OCI-LY1 (cell line): ENCODE data around the gene EFNA4.

Source experiments
- H2AFZ ChIP-seq: fragments of 200-600 bp; sonication (generic), shearing (Covaris generic); 2 replicates; pipeline ENCODE4 v1.6.0; 2014; ENCODE audit warnings: antibody characterized with exemption, mild to moderate bottlenecking, low read length
- H3F3A ChIP-seq: fragments of 200-600 bp; sonication (generic), shearing (Covaris generic); 2 replicates; pipeline ENCODE4 v1.6.0; 2014; ENCODE audit warnings: mild to moderate bottlenecking, antibody characterized with exemption, low read length, moderate library complexity; ENCODE audit not compliant: insufficient read depth
- H3K27ac ChIP-seq: fragments of 200-600 bp; sonication (generic); 2 replicates; pipeline ENCODE4 v1.5.1; 2014; ENCODE audit warnings: low read length, mixed run types, mild to moderate bottlenecking, low read depth; ENCODE audit not compliant: poor library complexity, severe bottlenecking
- H3K27me3 ChIP-seq: fragments of 200-600 bp; sonication (generic); 2 replicates; pipeline ENCODE4 v1.6.0; 2014; ENCODE audit warnings: antibody characterized with exemption, mild to moderate bottlenecking, low read length, moderate library complexity; ENCODE audit not compliant: insufficient read depth
- H3K36me3 ChIP-seq: fragments of 200-600 bp; sonication (generic); 2 replicates; pipeline ENCODE4 v1.6.1; 2014; ENCODE audit warnings: mild to moderate bottlenecking, antibody characterized with exemption, low read length, moderate library complexity, mixed read lengths; ENCODE audit not compliant: insufficient read depth
- H3K4me1 ChIP-seq: fragments of 200-600 bp; sonication (generic); 2 replicates; pipeline ENCODE4 v1.5.1; 2014; ENCODE audit warnings: mild to moderate bottlenecking, low read length, moderate library complexity; ENCODE audit not compliant: insufficient read depth, severe bottlenecking
- H3K4me2 ChIP-seq: fragments of 200-600 bp; sonication (generic), shearing (Covaris generic); 2 replicates; pipeline ENCODE4 v1.6.1; 2014; ENCODE audit warnings: low read length
- H3K4me3 ChIP-seq: fragments of 200-600 bp; sonication (generic); 2 replicates; pipeline ENCODE4 v1.5.1; 2014; ENCODE audit warnings: low read length, low read depth, mild to moderate bottlenecking, mixed read lengths; ENCODE audit not compliant: poor library complexity, severe bottlenecking
- H3K79me2 ChIP-seq: fragments of 200-600 bp; shearing (Covaris generic); 2 replicates; pipeline ENCODE4 v1.6.1; 2016; ENCODE audit warnings: mixed run types, low read length, mixed read lengths; ENCODE audit not compliant: insufficient read depth
- H3K9ac ChIP-seq: fragments of 200-600 bp; sonication (generic), shearing (Covaris generic); 2 replicates; pipeline ENCODE4 v1.6.1; 2014; ENCODE audit warnings: mild to moderate bottlenecking, low read length, mixed read lengths
- H3K9me2 ChIP-seq: fragments of 200-600 bp; sonication (generic), shearing (Covaris generic); 2 replicates; pipeline ENCODE4 v1.6.1; 2014; ENCODE audit warnings: low read depth, mild to moderate bottlenecking, low read length, mixed read lengths
- H3K9me3 ChIP-seq: fragments of 200-600 bp; shearing (Covaris generic); 2 replicates; pipeline ENCODE4 v1.6.1; 2014; ENCODE audit warnings: low read length, mixed read lengths
- H4K20me1 ChIP-seq: fragments of 200-600 bp; sonication (generic), shearing (Covaris generic); 2 replicates; pipeline ENCODE4 v1.6.0; 2016; ENCODE audit warnings: mild to moderate bottlenecking, low read length; ENCODE audit not compliant: insufficient read depth
- EZH2 ChIP-seq: fragments of 200-600 bp; sonication (generic), shearing (Covaris generic); IDR thresholded peaks from 2 replicates; pipeline ENCODE4 v1.8.0; 2017; ENCODE audit warnings: borderline replicate concordance, mixed run types, mild to moderate bottlenecking, antibody characterized with exemption, low read length, moderate library complexity, mixed read lengths
- TF ChIP-seq, protein P1 (sequence below): fragments of 200-600 bp; sonication (generic), shearing (Covaris generic); IDR thresholded peaks from 2 replicates; pipeline ENCODE4 v1.5.1; 2017; ENCODE audit warnings: mild to moderate bottlenecking, antibody characterized with exemption, low read length, moderate library complexity, mixed read lengths

EFNA4 gene, protein sequence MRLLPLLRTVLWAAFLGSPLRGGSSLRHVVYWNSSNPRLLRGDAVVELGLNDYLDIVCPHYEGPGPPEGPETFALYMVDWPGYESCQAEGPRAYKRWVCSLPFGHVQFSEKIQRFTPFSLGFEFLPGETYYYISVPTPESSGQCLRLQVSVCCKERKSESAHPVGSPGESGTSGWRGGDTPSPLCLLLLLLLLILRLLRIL

DNA sequence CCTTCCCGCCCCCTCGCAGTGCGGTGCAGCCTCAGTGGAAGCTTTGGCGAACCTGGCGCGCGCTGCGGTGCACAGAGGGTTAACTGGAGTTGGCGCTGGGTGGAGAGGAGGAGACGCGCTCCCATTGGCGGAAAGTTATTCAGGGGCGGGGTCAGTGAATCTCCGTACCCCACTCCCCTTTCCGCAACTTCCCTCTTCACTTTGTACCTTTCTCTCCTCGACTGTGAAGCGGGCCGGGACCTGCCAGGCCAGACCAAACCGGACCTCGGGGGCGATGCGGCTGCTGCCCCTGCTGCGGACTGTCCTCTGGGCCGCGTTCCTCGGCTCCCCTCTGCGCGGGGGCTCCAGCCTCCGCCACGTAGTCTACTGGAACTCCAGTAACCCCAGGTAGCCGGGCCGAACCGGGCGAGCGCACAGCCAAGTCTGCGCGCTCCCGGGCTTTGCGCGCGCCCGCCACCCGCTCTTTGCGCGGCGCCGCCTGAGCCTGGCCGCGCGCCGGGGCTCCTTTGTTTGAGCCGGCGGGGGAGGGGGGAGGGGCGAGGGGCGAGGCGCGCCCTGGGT lies at the start of gene EFNA4:
EFNA4 (plus strand) TSS at position 191 of the 561 bp plus-strand sequence; CDS start at position 275, 84 bp downstream.
- Histone ChIP-seq H2AFZ (no peak within 1 kb of the TSS), H3K27me3 (no peaks in the 10 kb centered on the region), H3K9ac (peak within 1 kb of the TSS; percentile 69), H3K9me2 (no peaks in the 10 kb centered on the region), H3K4me3 (peak within 1 kb of the TSS; percentile 69), H3K9me3 (no peaks in the 10 kb centered on the region), H3F3A (no peaks in the 10 kb centered on the region), H3K27ac (peak within 1 kb of the TSS; percentile 49), H4K20me1 (no peaks in the 10 kb centered on the region), H3K4me1 (peaks cover 28% of the 10 kb centered on the region), H3K4me2 (peak within 1 kb of the TSS; percentile 62), H3K79me2 (no peaks in the 10 kb centered on the region), H3K36me3 (no peaks in the 10 kb centered on the region)
- TF ChIP-seq, protein P1, sequence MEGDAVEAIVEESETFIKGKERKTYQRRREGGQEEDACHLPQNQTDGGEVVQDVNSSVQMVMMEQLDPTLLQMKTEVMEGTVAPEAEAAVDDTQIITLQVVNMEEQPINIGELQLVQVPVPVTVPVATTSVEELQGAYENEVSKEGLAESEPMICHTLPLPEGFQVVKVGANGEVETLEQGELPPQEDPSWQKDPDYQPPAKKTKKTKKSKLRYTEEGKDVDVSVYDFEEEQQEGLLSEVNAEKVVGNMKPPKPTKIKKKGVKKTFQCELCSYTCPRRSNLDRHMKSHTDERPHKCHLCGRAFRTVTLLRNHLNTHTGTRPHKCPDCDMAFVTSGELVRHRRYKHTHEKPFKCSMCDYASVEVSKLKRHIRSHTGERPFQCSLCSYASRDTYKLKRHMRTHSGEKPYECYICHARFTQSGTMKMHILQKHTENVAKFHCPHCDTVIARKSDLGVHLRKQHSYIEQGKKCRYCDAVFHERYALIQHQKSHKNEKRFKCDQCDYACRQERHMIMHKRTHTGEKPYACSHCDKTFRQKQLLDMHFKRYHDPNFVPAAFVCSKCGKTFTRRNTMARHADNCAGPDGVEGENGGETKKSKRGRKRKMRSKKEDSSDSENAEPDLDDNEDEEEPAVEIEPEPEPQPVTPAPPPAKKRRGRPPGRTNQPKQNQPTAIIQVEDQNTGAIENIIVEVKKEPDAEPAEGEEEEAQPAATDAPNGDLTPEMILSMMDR: no peak
- no peak for TF ChIP-seq EZH2

DNA sequence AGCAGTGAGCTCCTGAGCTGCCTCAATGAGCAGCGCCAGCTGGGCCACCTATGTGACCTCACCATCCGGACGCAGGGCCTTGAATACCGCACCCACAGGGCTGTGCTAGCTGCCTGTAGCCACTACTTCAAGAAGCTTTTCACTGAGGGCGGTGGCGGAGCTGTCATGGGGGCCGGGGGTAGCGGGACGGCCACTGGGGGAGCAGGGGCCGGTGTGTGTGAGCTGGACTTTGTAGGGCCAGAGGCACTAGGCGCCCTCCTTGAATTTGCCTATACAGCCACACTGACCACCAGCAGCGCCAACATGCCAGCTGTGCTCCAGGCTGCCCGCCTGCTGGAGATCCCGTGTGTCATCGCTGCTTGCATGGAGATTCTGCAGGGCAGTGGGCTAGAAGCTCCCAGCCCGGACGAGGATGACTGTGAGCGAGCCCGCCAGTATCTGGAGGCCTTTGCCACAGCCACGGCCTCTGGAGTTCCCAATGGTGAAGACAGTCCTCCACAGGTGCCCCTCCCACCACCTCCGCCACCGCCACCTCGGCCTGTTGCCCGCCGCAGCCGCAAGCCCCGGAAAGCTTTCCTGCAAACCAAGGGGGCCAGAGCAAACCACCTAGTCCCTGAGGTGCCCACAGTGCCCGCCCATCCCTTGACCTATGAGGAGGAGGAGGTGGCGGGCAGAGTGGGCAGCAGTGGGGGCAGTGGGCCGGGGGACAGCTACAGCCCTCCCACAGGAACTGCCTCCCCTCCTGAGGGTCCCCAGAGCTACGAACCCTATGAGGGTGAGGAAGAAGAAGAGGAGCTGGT lies 48.6 kb upstream of the EFNA4 start:
- peaks cover 4% of the 10 kb centered on the region for H3K36me3 ChIP-seq
- H3K9ac ChIP-seq: no peak overlapping the region
- H4K20me1 ChIP-seq: no peaks in the 10 kb centered on the region
- TF ChIP-seq, protein P1: no peak
- H3K79me2 ChIP-seq: no peaks in the 10 kb centered on the region
- no peak overlapping the region for H2AFZ ChIP-seq
- H3K4me2 ChIP-seq: no peak overlapping the region
- H3K9me2 ChIP-seq: no peaks in the 10 kb centered on the region
- no peaks in the 10 kb centered on the region for H3K27me3 ChIP-seq
- no peak overlapping the region for H3K4me3 ChIP-seq
- H3K4me1 ChIP-seq: peaks cover 20% of the 10 kb centered on the region
- H3F3A ChIP-seq: no peaks in the 10 kb centered on the region
- no peaks in the 10 kb centered on the region for H3K9me3 ChIP-seq
- H3K27ac ChIP-seq: no peak overlapping the region

DNA sequence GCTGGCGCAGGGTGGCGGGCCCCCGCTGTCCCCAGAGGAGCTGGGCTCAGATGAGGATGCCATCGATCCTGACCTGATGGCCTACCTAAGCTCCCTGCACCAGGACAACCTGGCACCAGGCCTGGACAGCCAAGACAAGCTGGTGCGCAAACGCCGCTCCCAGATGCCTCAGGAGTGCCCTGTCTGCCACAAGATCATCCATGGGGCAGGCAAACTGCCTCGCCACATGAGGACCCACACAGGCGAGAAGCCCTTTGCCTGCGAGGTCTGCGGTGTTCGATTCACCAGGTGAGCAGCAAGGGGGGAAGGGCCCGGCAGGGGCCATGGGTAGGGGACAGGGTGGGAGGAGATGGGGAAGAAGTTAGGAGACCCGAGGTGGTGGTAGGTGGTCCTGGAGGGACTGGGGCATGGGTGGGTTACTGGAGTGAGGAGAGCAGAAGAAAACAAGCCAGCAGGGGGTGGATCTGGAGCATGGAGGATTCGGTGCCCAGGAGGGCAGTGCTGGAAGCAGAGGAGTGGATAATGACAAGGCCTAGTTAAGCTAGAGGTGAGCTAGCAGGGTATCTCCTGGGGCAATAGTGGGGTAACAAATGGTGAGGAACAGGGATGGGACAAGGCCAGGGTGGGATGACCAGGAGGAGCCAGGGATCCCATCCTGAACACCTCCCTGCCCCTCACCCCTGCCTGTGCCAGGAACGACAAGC lies 47.9 kb upstream of the EFNA4 start:
- no peak overlapping the region for H3K4me3 ChIP-seq
- H3K79me2 ChIP-seq: no peaks in the 10 kb centered on the region
- H3K36me3 ChIP-seq: peaks cover 4% of the 10 kb centered on the region
- no peaks in the 10 kb centered on the region for H3K9me3 ChIP-seq
- H3K4me1 ChIP-seq: peaks cover 20% of the 10 kb centered on the region
- H3K27me3 ChIP-seq: no peaks in the 10 kb centered on the region
- H4K20me1 ChIP-seq: no peaks in the 10 kb centered on the region
- H3K9ac ChIP-seq: no peak overlapping the region
- no peak overlapping the region for H3K4me2 ChIP-seq
- no peaks in the 10 kb centered on the region for H3K9me2 ChIP-seq
- no peak overlapping the region for H3K27ac ChIP-seq
- no peak for TF ChIP-seq EZH2
- no peaks in the 10 kb centered on the region for H3F3A ChIP-seq
- no peak overlapping the region for H2AFZ ChIP-seq
